ENCODE data around the gene MYADML2.
"Not testable (repeated sequence)": the region's sequence is repeated elsewhere in the genome, so short reads cannot be mapped to it uniquely, and the experiment has no call there.

MYADML2 gene

DNA sequence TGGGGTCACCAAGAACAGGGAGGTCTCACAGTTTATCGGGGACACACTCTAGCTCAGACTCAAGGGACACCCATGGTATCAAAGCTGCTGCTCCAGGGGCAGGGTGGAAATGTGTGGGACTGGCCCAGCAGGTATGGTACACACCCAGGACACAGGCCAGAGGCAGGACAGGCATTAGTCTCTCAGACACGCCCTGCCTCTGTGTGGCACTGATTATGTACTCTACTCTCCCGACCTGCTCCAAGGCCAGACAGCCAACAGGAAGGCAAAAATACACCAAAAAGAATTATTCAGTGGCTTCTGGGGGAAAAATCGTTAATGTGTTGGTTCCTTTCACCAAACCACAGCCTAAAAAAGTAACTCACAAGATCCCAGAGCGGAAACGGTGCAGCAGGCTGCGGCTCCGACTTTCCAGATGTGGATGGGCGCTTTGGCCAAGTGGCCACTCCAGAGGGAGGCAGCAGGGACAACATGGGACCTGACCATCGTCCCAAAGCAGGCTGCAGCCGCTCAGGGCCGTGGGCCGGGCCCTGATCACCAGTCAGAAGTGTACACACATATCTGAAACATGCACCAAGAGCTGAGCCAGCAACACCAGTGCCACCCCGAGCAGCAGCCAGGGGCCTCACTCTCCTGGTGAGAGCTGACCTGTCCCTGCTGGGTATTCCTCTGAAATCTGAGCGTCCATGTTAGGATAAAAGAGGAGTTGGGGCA lies 28.0 kb downstream of the MYADML2 start:
- peaks cover 19% of the 10 kb centered on the region for H3K4me1 Mint-ChIP-seq (ENCODE audit: low read depth)
- peaks cover 13% of the 10 kb centered on the region for H3K36me3 Mint-ChIP-seq (ENCODE audit: low read depth)
- no peaks in the 10 kb centered on the region for H3K27me3 Mint-ChIP-seq (ENCODE audit: low read depth)
- H3K4me3 Mint-ChIP-seq, result no peak overlapping the region
- H3K9me3 Mint-ChIP-seq, result no peaks in the 10 kb centered on the region
- peak overlapping the region; percentile 86 for H3K27ac Mint-ChIP-seq

DNA sequence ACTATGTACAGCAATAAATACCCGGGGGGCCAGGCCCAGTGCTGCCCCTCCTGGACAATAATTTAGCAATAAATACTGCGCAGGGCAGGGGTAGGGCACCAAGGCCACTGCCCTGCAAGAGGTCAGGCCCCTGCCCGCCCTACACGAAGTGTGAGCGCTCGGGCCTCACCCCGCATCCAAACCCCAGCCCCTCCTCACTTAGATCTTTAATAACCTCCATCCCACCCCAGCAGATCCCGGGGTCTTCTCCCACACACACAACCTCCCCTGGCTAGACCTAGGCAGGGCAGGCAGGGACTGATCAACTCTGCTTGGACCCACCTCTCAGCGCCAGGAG lies 28.7 kb downstream of the MYADML2 start:
- H3K4me1 Mint-ChIP-seq (ENCODE audit: low read depth), result peaks cover 18% of the 10 kb centered on the region
- H3K9me3 Mint-ChIP-seq; H3K27me3 Mint-ChIP-seq (ENCODE audit: low read depth): not testable (repeated sequence)
- peaks cover 16% of the 10 kb centered on the region for H3K36me3 Mint-ChIP-seq (ENCODE audit: low read depth)
- H3K27ac Mint-ChIP-seq, result peak overlapping the region; percentile 86
- peak overlapping the region; percentile 92 for H3K4me3 Mint-ChIP-seq

DNA sequence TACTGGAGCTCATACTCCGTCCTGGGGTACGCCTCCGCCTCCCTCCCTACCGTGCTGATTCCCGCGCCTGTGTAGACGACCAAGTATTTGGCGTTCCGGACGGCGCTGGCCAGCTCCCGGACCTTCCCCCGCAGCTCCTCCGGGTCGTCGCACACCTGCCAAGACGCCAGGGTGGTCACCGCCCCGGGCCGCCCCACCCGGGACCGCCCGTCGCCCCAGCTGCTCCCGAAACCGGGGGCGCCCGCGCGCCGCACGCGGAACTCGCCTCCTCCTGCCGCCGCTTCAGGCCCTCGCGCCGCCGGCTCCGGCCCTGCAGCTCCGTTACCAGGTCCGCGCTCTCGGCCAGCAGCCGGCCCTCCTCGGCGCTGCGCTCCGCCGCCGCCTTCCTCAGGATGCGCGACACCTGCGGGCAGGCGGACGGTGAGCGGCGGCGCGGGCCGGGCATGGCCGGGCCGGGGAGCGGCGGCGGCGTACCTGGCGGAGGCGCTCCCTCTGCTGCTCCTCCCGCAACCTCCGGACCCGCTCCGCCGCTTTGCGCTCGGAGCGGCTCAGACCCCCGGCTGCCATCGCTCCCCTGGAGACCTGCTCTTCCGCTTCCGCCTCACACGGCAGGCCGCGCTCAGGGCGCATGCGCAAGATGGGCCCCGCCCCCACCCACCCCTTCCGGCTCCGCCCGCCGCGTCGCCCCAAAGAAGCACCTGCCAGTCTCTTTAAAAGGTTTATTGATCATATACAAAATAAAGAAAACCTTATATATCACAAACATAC lies 29.3 kb downstream of the MYADML2 start, which contains the start of gene SIRT7:
TSS of gene SIRT7 (minus strand) at position 612 of the 768 bp plus-strand sequence. CDS start at position 567, 45 bp downstream.
- peak within 1 kb of the TSS; percentile 86 for H3K27ac Mint-ChIP-seq
- peaks cover 21% of the 10 kb centered on the region for H3K36me3 Mint-ChIP-seq (ENCODE audit: low read depth)
- H3K4me1 Mint-ChIP-seq (ENCODE audit: low read depth), result peaks cover 22% of the 10 kb centered on the region
- H3K27me3 Mint-ChIP-seq (ENCODE audit: low read depth), result no peaks in the 10 kb centered on the region
- peak within 1 kb of the TSS; percentile 92 for H3K4me3 Mint-ChIP-seq
- H3K9me3 Mint-ChIP-seq, result no peaks in the 10 kb centered on the region

DNA sequence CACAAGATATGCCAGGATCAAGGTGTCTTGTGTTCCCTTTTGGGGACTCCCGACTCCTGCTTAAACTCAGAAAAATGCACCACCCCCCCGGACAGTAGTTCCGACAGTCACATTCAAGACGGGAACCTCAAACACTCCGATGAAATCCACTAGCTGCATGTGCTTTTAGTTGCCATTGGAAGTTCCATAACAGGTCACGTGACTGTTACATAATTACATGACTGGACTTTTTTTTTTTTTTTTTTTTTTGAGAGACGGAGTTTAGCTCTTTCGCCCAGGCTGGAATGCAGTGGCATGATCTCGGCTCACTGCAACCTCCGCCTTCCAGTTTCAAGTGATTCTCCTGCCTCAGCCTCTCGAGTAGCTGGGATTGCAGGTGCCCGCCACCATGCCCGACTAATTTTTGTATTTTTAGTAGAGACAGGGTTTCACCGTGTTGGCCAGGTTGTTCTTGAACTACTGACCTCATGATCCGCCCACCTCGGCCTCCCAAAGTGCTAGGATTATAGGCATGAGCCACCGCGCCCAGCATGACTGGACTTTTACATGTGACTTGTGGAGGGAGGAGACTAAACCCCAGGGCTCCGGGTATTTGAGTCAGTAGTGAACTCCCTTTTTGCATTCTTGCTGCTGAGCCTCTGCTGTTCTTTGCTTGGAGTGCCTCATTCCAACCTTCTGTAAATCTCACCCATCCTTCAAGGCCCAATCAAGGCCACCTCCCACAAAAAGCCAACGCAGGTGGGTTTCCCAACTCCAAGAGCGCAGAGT lies 30.6 kb downstream of the MYADML2 start:
- Mint-ChIP-seq H3K27ac (peak overlapping the region; percentile 56), H3K9me3 (no peaks in the 10 kb centered on the region), H3K36me3 (ENCODE audit: low read depth) (peaks cover 23% of the 10 kb centered on the region), H3K27me3 (ENCODE audit: low read depth) (no peaks in the 10 kb centered on the region), H3K4me3 (peak overlapping the region; percentile 89), H3K4me1 (ENCODE audit: low read depth) (peaks cover 26% of the 10 kb centered on the region)

DNA sequence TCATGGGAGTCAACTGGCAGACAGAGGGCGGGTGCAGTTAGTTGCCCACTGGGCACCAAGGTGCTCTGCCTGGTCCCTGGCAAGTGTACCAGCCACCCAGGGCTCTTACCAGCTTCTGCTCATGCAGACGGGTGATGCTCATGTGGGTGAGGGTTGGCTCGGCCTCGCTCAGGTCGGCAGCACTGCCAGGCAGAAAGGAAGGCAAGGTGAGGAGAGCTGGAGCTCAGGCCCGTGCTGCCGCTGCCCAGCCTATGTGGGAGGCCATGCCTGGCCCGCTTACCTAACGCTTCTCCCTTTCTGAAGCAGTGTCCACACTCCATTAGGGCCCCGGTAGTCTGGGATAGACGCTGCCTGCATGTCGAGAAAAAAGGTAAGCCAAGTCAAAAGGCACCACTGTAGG lies 31.7 kb downstream of the MYADML2 start:
- Mint-ChIP-seq H3K27me3 (ENCODE audit: low read depth) (no peaks in the 10 kb centered on the region), H3K4me1 (ENCODE audit: low read depth) (peaks cover 22% of the 10 kb centered on the region), H3K9me3 (no peaks in the 10 kb centered on the region), H3K4me3 (no peak overlapping the region), H3K27ac (no peak overlapping the region), H3K36me3 (ENCODE audit: low read depth) (peaks cover 23% of the 10 kb centered on the region)

DNA sequence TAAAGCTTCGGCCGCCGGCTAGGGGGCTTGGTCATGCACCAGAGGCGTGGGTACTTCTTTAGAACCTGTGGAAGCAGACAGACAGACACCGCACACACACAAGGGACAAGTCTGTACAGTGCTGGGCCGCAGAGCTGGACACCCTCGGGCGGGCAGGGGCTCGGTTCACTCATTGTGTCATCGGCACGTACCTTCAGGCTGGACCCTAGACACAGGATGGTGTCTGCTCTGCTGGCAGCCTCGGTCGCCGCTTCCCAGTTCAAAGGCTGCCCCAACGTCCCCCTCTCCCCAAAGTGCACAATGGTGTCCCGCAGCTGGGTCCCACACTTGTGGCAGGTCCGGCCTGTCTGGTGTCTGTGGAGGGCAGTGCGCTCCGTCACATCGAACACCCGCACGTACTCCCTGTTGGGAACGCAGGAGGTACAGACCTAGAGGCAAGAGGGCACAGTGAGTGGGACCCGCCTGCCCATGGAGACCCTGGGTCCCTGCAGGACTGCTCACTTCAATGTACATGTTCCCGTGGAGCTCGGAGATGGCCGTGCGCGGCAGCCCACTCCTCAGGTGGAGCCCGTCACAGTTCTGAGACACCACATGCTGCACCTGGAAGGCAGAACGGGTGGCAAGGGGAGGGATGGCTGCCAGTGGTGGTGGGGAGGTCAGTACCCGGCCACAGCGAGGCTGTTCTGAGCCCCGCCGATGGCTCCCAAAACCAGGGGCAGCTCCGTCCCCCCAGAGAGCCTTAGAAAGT lies 32.8 kb downstream of the MYADML2 start:
- H3K4me3 Mint-ChIP-seq, result no peak overlapping the region
- H3K27ac Mint-ChIP-seq, result no peak overlapping the region

DNA sequence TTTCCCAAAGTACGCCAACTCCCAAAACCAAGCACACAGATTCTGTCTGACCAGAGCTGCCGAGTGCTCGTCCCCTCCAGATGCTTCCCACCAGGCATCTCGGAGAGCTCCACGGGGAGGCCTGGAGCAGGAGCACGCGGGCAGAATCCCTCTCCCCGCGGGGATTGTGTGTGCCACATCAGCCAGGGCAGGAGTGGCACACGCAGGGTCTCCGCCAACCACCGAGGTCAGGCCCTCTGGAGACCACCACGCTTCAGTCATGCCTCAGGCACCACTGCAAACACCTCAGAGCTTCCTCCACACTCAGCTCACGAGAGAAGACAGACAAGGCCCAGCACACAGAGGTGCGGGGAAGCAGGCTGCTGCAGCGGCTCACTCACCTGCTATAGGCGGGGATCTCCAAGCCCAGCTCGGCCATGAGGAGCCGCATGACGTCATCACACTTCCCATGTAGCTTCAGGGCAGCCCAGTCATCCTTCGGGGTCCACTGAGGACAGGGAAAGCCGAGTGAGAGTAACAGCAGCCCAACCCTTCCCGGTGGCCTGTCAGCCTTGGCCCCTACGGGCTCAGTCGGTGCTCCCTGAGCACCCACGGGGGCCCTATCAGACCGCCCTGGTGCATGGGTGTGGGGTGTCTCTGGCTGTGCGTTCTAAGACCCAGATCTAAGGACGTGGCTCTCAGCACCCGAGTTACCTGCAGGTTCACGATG lies 33.5 kb downstream of the MYADML2 start:
- Mint-ChIP-seq H3K4me3 (no peak overlapping the region), H3K9me3 (no peaks in the 10 kb centered on the region), H3K4me1 (ENCODE audit: low read depth) (peaks cover 26% of the 10 kb centered on the region), H3K27ac (no peak overlapping the region), H3K36me3 (ENCODE audit: low read depth) (peaks cover 23% of the 10 kb centered on the region), H3K27me3 (ENCODE audit: low read depth) (no peaks in the 10 kb centered on the region)

More for the DNA sequence above, 32.8 kb downstream of the MYADML2 start:
- H3K36me3 Mint-ChIP-seq (ENCODE audit: low read depth), result peaks cover 23% of the 10 kb centered on the region
- H3K9me3 Mint-ChIP-seq, result no peaks in the 10 kb centered on the region
- H3K4me1 Mint-ChIP-seq (ENCODE audit: low read depth), result peaks cover 26% of the 10 kb centered on the region
- H3K27me3 Mint-ChIP-seq (ENCODE audit: low read depth), result no peaks in the 10 kb centered on the region

DNA sequence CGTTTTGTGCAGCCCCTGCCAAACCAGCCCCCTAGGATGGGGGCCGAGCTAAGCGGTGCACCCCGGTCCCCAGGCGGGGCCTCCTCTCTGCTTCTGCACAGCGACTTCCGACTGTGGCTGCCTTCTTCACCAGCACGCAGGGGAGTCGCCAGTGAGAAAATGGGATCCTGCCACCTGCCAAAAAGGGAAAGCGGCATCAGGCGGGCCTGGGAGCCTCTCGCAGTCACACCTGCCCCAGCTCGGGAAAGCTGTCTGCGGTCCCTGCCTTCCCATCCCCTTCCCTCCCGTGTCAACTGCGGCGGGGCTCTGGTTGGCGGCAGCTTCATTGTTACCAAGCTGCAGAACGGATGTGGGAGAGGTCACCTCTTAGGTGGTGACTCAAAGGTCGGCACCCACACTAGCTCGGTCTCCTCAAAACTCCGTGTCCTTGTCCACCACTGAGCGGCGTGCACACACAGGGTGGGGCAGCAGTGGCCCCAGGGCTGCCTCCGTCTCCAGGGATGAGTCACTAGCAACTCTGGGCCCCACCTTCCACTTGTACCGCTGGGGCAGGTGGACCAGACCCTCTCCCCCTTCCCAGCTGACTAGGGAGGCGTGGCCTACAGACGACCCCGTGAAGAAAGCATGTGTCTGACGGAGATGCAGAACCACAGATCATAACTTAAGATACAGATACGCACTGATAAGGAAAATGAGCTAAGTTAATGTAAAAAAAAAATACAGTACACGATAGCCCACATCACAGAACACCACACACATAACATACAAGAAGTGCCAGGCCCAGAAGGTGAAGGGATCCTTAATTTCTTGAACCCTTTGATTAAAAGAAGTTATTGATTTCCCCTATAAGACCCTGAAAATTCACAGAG lies 34.4 kb downstream of the MYADML2 start:
- Mint-ChIP-seq H3K9me3 (no peaks in the 10 kb centered on the region), H3K27ac (no peak overlapping the region), H3K36me3 (ENCODE audit: low read depth) (peaks cover 23% of the 10 kb centered on the region), H3K4me3 (no peak overlapping the region), H3K4me1 (ENCODE audit: low read depth) (peaks cover 25% of the 10 kb centered on the region), H3K27me3 (ENCODE audit: low read depth) (no peaks in the 10 kb centered on the region)

DNA sequence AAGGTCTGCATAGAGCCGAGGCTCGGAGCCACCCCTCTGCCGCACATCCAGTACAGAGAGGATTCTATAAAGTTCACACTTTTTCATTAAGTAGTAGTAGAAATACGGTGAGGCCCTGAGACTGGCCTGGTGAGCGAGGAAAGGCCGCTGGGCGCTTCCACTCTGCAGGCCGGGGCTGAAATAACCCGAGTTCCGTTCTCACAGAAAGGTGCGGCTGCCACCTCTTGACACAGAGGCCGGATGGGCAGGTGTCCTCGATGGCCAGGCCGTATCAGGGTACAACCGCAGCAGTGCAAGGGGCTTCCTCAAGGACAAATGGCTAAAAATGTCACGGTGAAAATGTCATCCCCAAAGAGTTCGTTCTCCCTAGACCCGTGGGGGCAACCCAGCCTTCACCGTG lies 35.1 kb downstream of the MYADML2 start:
- Mint-ChIP-seq H3K27ac (no peak overlapping the region), H3K27me3 (ENCODE audit: low read depth) (no peaks in the 10 kb centered on the region), H3K36me3 (ENCODE audit: low read depth) (peaks cover 19% of the 10 kb centered on the region), H3K4me3 (peak overlapping the region; percentile 70), H3K4me1 (ENCODE audit: low read depth) (peaks cover 21% of the 10 kb centered on the region), H3K9me3 (no peaks in the 10 kb centered on the region)

DNA sequence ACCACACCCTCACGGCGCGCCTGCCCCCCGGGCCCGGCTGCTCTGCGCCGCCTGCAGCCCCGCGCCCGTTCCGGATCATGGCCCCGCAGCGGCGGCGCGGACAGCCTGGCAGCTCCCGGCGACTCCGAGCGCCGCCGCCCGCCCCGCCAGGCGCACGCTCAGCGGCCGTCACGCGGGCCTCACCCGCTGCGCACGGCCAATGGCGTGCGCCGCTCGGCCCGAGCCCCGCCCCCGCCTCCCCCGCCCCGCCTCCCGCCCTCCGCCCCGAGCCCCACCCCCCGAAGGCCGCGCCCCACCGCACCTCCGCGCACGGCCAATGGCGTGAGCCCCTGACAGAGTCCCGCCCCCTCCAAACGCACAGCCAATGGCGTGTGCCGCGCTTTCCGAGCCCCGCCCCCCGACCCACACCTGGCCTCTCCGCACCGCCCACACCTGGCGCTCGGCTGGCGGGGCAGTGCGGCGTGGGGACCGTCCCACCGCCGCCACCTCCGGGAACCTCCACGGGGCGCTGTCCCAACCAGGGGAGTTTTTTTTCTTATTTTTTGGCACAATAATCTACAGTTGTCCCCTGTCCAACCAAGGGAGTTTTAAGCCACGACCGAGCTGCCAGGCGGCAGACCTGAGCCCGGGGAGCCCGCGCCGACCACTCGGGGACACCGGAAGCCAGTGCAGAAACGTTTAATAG lies 35.6 kb downstream of the MYADML2 start, which contains the start of gene PCYT2:
TSS of gene PCYT2 (minus strand) at position 123 of the 685 bp plus-strand sequence. CDS start at position 79, 44 bp downstream.
- Mint-ChIP-seq H3K4me3 (peak within 1 kb of the TSS; percentile 82), H3K27me3 (ENCODE audit: low read depth) (no peaks in the 10 kb centered on the region), H3K27ac (peak within 1 kb of the TSS; percentile 55), H3K4me1 (ENCODE audit: low read depth) (peaks cover 15% of the 10 kb centered on the region), H3K36me3 (ENCODE audit: low read depth) (peaks cover 17% of the 10 kb centered on the region), H3K9me3 (no peaks in the 10 kb centered on the region)

DNA sequence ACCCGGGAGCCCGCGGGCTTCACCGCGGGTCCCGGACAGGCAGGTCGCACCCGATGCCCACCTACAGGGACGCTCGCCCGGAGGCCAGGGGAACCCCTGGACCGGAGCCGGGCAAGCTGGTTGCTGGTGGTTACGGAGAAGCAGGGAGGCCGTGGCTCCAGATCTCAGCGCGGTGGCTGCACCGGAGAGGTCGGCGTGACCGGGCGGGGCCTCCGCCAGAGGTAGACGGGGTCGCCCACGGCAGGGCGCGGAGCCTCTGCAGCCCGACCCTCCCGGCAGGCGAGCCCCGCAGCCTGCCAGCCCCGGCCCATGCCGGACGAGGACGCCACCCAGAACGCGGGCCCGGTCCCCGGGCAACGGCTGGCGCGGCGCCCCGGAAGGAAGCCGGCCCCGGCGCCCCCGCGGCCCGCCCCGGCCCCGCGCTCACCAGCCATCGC lies 36.2 kb downstream of the MYADML2 start:
- peak overlapping the region; percentile 82 for H3K4me3 Mint-ChIP-seq
- peaks cover 14% of the 10 kb centered on the region for H3K4me1 Mint-ChIP-seq (ENCODE audit: low read depth)
- no peaks in the 10 kb centered on the region for H3K27me3 Mint-ChIP-seq (ENCODE audit: low read depth)
- H3K9me3 Mint-ChIP-seq, result no peaks in the 10 kb centered on the region
- peaks cover 14% of the 10 kb centered on the region for H3K36me3 Mint-ChIP-seq (ENCODE audit: low read depth)
- H3K27ac Mint-ChIP-seq, result peak overlapping the region; percentile 55

DNA sequence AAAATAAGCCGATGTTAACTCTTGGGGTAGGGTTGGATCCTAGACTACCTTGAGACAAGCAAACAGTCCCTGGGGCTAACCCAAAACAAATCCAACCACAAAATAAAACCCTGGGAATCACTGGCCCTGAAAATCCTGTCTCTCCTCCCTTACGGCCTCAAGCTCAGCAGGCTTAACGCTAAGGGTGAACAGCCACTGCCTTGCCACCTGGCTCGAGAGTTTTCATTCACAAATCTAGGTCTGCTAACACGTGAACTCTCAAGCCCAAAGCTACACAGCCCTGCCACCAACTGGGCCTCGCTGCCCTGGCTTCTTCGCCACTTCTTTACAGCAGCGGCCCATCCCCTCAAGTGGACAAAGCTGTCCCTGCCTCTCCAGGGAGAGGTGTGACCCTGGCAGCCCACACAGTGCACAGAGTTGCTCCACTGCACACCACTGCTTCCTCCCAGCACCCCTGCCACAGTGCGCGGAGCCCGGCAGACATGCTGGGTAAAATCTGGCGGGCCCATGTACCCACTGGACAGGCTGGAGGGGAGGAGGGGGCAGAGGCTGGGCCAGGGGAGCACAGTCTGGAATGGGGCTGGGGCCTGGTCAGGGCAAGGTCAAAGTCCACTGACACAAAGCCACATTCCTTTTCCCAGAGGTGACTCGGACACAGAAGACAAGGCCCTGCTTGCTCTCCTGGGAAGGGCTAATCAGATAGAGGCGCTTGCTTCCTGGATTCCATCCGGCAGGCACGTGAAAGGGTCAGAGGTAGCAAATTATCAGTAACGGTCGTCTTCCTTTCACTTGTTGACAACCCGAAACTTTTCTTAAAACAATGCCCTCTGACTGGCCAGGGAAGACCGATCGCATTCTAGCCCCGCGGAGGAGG lies 36.8 kb downstream of the MYADML2 start:
- Mint-ChIP-seq H3K36me3 (ENCODE audit: low read depth) (peaks cover 13% of the 10 kb centered on the region), H3K4me3 (peak overlapping the region; percentile 82), H3K27ac (peak overlapping the region; percentile 55), H3K27me3 (ENCODE audit: low read depth) (no peaks in the 10 kb centered on the region), H3K4me1 (ENCODE audit: low read depth) (peaks cover 12% of the 10 kb centered on the region), H3K9me3 (no peaks in the 10 kb centered on the region)
